HG03354 (cell line): ENCODE results near the gene OPN4.

Experiments
- ATAC-seq: cut with Tn5 transposase; IDR thresholded peaks from one replicate; pipeline ENCODE4 v1.9.1; 2021; ENCODE audit warnings: mild to moderate bottlenecking; ENCODE audit not compliant: unreplicated experiment, poor library complexity, severe bottlenecking

OPN4 gene

DNA sequence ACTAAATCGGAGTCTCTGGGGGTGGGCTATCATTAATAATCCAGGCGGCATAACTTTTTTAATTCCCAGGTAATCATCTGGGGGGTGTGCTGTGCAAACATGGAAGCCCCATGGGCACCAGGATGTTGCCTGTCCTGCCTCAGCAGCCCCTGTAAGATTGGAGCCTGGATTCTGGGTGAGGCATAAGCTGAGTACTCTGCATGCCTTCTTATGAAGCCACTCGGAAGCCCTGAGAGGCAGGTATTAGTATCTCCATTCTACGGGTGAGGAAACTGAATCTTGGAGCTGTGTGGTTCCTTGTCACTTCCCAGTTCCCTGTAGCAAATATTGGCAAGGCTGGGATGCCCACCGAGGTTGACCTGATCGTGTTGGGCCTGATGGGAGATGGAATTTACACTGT, 7.4 kb upstream of the OPN4 start:
- ATAC-seq, result no peak

DNA sequence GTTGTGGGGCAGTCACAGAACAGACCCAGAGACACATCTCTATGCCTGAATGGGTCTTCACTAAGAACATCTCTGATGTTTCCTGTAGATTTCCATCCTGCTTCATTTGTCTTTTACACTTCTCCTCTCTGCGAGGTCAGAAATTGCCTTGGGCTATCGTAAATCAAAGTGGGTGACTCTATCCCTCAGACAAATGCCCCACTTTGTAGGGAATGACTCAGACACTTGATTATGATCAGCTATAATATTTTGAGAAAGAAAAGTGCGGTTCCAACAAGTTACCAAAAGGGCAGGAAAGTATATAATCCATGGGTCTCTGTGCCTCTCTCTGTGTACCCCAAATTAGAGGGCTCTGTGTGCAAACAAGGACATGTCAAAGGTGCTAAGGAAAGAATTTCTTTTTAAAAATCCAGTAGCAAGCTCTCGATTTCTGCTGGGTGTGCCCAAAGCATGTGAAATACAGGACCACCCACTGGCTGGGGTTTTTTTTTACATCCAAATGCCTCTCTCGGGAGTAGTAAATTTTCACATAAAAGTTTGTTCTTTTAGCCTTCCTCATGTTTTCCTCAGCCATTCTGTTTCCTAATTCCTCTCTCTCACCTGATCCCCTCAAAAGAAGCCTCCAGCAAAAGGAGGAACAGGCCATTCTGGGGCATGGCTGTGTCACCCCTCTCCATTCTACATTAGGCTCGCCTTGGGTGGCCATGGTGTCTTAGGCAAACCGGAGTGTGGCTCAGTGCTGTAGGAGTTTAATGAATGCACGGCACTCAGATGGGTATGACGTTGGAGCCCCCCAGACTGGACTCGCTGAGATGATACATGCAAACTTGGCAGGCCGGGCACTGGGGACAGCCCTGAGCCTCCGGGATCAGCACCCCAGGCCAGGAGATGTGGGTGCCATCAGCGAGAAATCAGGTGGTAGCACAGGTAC, 6.3 kb upstream of the OPN4 start:
- ATAC-seq, result no peak

DNA sequence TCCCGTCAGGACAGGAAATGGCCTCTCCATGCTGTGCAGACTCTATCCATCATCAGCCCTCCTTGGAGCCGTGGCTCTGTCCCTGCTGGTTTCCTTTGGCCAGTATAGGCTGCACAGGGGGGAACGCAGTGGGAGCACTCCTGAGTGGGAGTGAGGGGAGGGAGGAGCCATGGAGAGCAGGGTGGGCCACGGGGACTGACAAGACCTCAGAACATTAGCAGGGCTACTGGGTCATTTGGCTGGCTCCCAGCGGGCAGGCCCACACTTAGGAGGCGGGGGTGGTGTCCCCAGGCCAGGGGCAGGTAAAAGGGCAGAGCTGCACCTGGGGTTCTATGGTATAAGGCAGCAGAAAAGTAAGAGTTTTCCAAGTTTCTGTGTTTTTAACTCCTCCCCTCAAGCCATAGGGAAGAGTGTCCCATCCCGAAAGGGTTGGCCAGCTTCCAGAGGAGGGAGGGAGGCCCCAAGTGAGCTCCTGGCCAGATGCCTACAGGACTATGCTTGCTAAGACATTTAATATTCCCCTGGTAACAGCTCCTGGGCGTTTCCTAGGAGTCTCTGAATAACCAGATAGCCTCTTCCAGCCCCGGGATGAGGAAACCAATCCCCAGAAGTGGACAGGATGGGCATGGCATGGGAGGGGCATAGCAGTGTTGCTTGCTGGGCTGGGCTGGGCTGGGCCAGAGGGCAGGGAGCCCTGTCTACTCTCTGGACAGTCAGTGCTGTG, 5.5 kb upstream of the OPN4 start:
- no peak for ATAC-seq

DNA sequence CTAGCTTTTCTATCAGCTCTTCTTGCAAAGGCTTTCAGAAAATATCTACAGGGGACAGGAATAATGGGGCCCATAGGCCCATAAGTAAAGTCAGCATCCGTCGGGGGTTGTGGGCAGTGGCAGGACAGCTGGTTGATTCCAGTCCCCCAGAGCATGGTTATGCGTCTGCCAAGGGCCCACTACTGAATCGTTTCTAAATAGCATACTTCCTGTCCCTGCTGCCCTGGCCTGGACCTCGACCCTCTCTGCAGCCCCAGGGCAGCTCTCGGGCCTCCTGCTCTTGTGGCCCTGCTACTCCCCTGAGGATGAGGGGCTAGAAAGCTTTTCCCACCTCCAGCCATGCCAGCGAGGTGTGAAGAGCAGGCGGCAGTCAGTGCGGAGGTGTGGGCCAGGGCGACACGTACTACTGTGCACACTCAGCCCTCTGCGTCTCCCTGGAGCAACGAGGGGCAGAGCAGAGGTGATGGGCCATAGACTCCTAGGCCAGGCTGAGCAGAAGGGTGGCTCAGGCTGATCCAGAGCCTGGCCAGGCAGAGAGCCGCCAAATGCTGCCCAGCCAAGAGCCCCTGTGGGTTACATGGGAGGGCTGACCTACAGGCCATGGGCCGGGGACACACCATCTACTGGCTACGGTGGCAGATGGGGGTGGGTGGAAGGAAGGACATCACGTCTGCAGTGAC, 4.7 kb upstream of the OPN4 start:
- no peak for ATAC-seq

DNA sequence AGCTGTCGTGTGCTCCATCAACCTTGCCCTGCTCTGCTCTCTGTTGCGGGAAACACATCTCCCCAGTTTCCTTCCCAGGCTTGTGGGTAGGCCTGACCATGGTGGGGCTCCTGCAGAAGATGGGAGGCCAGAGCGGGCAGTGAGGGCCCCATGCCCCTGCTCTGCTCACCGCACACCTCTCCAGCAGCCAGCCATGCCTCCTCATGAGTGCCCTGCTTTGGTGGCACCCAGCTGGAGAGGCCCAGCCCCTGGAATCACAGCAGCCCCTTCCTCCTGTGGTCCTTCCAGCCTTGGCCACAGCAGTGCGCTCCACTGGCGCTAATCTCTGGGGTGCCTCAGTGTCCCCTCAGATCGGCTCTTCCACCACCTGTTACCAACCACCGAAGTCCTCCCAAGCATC, 4.2 kb upstream of the OPN4 start:
- ATAC-seq, result no peak

DNA sequence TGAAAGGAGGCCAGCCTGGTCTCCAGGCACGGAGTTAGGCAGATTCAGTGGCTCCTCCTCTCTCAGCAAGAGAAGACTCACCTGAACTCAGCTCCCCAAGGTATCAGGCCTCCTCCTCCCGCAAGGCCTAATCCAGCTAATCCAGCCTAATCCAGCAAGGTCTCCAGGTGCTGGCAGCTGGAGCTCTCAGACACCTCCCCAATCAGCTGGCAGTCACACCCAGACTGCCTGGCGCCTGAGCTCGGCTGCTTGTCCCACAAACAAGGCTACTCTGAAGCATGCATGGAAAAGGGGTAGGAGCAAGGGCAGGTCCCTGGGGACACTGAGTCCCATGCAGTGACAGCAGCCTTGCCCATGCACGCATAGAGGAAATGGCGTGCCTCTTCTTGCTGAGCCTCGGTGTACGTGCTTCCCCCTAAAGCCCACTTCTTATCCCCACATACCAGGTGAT, 3.3 kb upstream of the OPN4 start:
- ATAC-seq, result no peak

DNA sequence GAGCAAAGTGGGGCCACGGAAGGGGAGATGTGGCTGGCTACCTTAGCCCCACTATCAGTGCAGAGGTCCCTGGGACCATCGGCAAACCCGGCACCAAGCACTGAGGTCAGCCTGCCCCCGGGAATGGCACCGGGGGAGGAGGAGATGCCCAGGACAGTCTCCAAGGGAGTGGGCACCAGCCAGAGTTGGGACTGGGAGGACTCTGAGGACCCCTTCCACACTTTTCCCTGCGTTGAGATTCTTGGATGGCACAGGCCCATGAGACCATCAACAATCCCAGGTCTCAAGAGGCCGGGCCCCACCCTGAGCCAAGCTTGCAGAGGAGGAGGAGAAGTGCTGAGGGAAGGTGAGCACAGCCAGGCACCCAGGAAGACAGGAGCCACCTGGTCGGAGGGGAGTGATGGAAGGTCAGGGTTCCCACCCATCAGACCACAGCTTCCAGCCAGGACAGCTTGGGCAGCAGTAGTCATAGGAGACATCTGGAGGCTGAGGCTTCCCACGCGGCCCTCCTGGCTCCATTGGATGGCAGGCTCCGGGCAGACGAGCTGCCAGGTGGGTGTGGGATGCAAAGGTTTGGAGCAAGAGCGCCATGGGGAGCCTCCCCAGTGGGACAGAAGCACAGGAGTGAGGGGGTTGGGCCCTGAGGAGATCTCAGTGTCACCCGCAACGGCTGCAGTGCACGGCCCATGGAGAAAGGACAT, 2.6 kb upstream of the OPN4 start:
- no peak for ATAC-seq

DNA sequence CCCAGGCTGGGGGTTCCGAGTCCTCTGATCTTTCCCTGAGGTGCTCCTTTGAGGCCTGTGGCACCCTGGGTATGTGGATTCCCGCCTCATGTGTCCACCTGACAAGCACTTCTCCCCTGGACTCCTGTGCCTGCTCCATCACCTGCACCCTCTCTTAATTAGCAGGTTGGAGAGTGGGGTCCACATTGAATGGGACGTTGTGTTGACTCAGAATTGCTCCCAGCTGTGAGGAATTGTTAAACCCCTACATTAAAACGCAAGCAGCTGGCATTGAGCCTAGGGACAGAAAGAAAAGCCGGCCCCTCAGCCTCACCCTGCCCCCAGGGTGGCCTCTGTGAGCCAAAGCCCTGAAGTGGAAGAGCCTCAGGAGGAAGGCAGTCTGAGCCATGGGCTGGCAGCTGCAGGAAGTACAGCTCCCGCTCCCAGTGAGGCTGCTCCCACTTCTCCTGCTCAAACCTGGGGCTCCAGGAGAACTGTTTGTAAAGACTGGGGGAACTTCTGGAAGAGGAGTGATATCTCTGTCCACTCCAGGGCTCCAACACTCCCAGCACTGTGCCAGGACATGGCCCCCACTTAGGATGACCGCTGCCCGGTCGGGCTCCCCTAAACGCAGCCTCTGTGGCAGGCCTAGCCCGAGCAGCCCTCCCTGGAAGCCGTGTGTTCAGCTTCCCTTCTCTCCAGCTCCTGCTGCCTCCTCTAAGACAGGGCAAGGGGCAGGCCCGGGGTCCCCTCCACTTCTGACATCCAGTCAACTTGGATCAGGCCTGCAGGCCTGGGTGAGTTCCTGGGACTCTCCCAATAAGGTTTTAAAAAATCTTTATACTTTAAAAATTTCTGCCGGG, 1.8 kb upstream of the OPN4 start:
- ATAC-seq, result no peak

DNA sequence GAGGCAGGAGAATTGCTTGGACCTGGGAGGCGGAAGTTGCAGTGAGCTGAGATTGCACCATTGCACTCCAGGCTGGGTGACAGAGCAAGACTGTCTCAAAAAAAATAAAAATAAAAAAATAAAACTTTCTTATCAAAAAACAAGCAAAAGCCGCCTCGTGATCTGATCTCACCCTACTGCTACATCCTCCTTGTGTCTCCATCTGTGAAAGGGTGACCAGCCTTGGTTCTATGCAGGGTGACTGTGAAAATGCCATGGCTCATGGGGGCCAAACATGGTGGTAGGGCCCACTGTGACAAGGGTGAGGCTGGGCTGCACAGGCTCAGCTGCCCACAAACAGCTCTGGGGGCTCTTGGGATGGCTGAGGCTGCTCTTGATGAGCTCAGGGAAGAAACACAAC, 968 bp upstream of the OPN4 start:
- no peak for ATAC-seq

DNA sequence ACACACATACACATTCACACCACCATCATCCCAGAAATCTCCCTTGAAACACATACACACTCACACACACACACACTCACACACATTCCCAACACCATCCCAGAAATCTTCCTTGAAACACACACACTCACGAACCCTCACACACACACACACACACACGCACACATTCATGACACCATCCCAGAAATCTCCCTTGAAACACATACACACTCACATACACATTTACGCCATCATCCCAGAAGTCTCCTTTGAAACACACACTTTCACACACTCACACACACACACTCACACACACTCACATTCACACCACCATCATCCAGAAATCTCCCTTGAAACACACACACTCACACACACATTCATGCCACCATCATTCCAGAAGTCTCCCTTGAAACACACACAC, 360 bp upstream of the OPN4 start:
- ATAC-seq, result no peak

DNA sequence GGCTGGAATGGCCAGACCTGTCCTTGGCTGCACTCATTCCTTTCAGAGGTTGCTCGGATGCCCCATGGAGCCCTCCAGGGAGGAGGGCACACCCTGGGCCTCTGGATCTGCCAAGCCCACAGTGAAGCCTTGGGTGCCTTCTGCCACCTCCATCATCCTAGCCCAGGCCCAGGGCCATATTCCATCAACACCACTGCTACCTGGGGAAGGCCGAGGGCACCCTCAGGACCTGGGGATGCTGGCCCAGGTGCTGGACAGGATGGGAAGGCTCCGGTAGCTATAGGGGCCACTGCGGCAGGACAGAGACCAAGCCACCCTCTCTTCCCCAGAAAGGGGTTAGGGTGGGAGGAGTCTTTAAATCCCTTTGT, 810 bp downstream of the OPN4 start:
- ATAC-seq, result no peak

DNA sequence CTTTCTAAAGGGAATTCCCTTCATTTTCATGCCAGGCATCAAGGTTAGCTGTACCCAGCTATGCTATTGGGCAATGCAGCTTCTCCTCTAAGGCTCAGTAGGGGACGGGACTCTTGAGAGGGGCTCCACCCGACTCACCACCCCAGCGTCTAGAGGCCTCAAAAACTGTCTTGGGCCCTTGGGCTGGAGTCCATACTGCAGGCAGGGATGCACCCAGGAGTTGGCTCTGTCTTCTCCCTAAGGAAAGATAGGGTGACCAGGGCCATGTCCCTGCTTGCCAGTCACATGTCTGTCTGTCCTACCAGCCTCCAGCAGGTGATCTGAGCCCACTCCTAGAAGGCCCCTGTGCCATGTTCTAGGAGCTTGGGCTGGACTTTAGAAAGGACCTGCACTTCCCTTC, 1.2 kb downstream of the OPN4 start:
- ATAC-seq, result no peak

DNA sequence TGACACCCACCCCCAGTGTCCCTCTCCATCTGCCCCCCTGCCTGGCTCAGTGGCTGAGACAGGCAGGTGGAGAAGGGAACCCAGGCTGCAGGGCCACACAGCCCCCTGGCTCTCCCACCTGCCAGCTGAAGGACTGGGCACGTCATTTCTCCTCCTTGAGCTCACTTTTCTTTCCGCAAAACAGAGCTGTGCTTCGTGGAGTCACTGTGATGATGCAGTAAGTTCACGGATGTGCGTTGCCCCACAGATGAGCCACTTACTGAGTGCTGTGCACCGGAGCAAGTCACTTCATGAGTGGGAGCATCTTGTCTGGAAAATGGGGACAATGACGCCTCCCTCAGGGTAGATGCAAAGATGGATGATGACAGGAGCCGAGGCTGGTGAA, 2.7 kb downstream of the OPN4 start:
- ATAC-seq, result no peak

DNA sequence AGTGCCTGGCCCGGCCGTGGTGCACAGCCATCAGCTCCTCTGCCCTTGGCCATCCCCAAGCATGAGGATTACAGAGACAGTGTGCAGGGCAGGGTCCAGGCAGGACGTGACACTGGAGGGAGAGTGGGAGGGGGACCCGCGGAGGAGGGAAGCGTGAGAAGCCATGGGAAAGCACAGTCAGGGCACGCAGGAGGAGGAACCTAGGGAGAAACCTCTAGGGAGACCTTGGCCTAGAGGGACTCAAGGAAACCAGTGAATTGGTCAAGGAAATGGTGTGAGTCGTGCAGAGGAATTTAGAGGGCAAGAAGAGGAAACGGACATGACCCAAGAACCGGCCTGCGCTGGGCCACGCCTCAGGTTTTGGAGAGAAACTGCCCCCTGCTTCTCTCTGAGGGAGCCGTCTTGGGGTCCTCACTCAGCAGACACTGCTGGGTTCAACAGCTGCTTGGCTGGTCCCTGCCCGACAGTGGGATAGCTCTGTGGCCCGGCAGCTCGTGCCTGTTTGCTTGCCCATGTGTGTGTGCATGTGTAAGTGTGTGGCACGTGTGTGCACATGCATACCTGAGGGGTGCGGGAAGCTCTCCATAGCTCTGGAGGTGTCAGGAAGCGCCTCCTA, 3.2 kb downstream of the OPN4 start:
- no peak for ATAC-seq

DNA sequence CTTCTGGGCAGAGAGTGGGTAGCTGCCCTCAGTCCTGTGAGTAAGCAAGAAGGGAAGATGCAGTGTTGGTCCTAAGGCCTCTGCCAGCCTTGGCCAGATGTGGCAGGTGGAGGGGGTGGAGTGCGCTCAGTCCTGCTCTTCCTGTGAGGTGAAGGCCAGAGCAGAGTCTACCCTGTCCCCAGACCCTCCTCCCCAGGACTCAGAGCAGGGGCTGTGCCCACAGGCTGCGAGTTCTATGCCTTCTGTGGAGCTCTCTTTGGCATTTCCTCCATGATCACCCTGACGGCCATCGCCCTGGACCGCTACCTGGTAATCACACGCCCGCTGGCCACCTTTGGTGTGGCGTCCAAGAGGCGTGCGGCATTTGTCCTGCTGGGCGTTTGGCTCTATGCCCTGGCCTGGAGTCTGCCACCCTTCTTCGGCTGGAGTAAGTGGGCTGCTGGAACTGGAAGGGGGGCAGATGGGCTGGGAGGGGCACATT, 4.0 kb downstream of the OPN4 start:
- ATAC-seq, result no peak

DNA sequence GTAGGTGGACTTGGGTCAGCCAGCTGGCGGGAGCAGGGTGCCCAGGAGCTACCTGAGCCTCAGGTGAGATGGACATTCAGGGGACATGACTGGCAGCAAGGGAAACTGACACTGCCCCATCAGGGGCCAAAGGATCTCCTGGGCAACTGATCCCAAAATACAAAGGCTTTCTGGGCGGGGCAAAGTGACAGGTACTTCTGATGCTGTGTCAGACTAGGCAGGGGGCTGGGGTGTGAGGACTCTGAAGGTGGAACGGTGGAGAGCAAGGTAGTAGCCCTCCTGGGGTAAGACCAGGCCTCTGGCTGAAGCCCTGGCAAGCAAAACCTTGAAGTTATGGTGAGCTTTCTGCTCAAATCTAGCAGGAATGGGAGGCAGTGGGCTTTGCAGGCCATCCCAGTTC, 4.4 kb downstream of the OPN4 start:
- ATAC-seq, result no peak

DNA sequence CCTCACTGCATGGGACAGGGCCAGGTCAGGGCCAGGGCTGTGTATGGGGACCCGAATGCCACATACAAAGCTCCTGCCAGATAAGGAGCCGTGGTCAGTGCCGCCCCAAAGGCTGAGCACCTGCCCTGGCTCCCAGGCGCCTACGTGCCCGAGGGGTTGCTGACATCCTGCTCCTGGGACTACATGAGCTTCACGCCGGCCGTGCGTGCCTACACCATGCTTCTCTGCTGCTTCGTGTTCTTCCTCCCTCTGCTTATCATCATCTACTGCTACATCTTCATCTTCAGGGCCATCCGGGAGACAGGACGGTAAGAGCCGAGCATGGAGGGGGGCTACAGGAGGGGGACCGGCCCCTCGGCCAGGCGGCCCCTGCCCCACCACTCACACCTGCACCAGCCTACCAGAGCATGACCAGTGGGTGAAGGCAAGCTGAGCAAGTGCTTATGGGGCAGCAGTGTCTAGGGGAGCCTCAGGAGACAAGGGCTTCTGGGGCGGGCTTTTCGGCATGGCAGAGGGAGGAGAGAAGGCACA, 4.9 kb downstream of the OPN4 start:
- ATAC-seq, result no peak

DNA sequence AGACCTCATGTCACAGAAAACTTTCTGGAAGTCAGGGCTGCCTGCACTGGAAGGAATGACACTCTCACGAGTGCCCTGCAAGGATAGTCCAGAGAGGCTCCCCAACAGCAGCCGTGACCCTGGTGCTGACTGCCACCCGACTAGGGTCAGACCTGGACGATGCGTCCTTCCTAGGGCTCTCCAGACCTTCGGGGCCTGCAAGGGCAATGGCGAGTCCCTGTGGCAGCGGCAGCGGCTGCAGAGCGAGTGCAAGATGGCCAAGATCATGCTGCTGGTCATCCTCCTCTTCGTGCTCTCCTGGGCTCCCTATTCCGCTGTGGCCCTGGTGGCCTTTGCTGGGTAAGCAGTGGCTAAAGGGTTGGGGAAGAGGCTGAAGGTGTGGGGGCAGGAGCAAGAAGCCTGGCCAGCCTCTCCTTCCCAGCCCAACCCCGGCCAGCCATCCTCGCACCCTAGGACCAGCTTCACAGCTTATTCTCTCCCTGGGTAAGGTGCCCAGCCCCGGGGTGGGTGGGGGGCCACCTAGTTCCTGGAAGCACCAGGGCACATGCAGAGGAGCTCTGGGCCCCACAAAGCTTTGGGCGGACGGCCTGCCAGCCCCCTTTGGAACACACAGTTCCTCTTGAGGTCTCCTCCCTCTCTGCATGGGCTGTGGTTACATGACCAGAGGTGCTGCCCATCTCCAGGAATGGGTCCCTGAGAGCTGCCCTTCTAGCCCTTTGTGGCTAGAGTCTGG, 5.5 kb downstream of the OPN4 start:
- ATAC-seq, result no peak
